IMR-90 (cell line): ENCODE results near the gene SRCIN1. TPM values are rescaled to one million over a fixed set of nuclear protein-coding genes. Genes with fewer than 3 reads are reported as not detected.

Experiments used
- ATAC-seq: fragments of 200-7000 bp; cut with Tn5 transposase; 2 replicates; pipeline ENCODE4 v1.9.1; 2020; ENCODE audit warnings: low read depth, mild to moderate bottlenecking, moderate library complexity
- BruUV-seq: library from RNA; stranded (reverse); fragments of 400-500 nt; replicated peaks from 2 replicates; lab custom pipeline; 2021; lab: Mats Ljungman, UMichigan
- CTCF ChIA-PET: fragments of 300-600 bp; formaldehyde crosslinking; extraction: SDS; loops from one replicate; lab custom pipeline; 2021; ENCODE audit warnings: antibody characterized with exemption; lab: Yijun Ruan, JAX
- POLR2A ChIA-PET: fragments of 300-600 bp; sonication (Branson Sonifier 250); formaldehyde crosslinking; loops from one replicate; lab custom pipeline; 2022; ENCODE audit warnings: antibody characterized with exemption; ENCODE audit not compliant: unreplicated experiment; lab: Charles Lee
- DNase-seq: peaks from one replicate; pipeline ENCODE4 v3.0.0; 2013
- H2AFZ ChIP-seq: replicated peaks from 2 replicates; pipeline ENCODE3; 2013; ENCODE audit warnings: low read length, mild to moderate bottlenecking; ENCODE audit not compliant: poor library complexity
- H2AK5ac ChIP-seq: 2 replicates; pipeline ENCODE4 v1.6.1; 2013; ENCODE audit warnings: low read depth, low read length, inconsistent platforms
- H2AK9ac ChIP-seq: replicated peaks from 2 replicates; pipeline ENCODE3; 2013; ENCODE audit warnings: mild to moderate bottlenecking, low read depth, low read length, moderate library complexity; ENCODE audit not compliant: poor library complexity
- H2BK120ac ChIP-seq: 2 replicates; pipeline ENCODE4 v1.6.1; 2013; ENCODE audit warnings: low read depth, low read length, inconsistent platforms
- H2BK15ac ChIP-seq: 3 replicates; pipeline ENCODE4 v1.6.1; 2013; ENCODE audit warnings: low read depth, low read length, inconsistent platforms
- H2BK20ac ChIP-seq: 2 replicates; pipeline ENCODE4 v1.6.1; 2013; ENCODE audit warnings: low read depth, mild to moderate bottlenecking, inconsistent platforms, low read length, moderate library complexity
- H2BK5ac ChIP-seq: 2 replicates; pipeline ENCODE4 v1.6.1; 2013; ENCODE audit warnings: mild to moderate bottlenecking, low read depth, low read length, inconsistent platforms; ENCODE audit not compliant: poor library complexity, severe bottlenecking
- H3K14ac ChIP-seq: replicated peaks from 2 replicates; pipeline ENCODE4 v1.6.1; 2013; ENCODE audit warnings: low read depth, low read length, inconsistent platforms
- H3K18ac ChIP-seq: 2 replicates; pipeline ENCODE4 v1.6.1; 2013; ENCODE audit warnings: low read depth, low read length, control low read depth
- H3K23ac ChIP-seq: 2 replicates; pipeline ENCODE4 v1.6.1; 2013; ENCODE audit warnings: low read depth, low read length, inconsistent platforms
- H3K27ac ChIP-seq: 2 replicates; pipeline ENCODE4 v1.5.1; 2013; ENCODE audit warnings: mild to moderate bottlenecking, control low read depth, low read length; ENCODE audit not compliant: insufficient read depth
- H3K27me3 ChIP-seq: 2 replicates; pipeline ENCODE4 v1.6.1; 2013; ENCODE audit warnings: low read length; ENCODE audit not compliant: control insufficient read depth, insufficient read depth
- H3K36me3 ChIP-seq: 2 replicates; pipeline ENCODE4 v1.6.1; 2013; ENCODE audit warnings: low read length, mixed read lengths; ENCODE audit not compliant: control insufficient read depth, insufficient read depth
- H3K4ac ChIP-seq: 2 replicates; pipeline ENCODE4 v1.6.1; 2013; ENCODE audit warnings: low read depth, low read length, inconsistent platforms
- H3K4me1 ChIP-seq: 2 replicates; pipeline ENCODE4 v1.6.1; 2013; ENCODE audit warnings: low read length, mixed read lengths; ENCODE audit not compliant: control insufficient read depth, insufficient read depth
- H3K4me2 ChIP-seq: 2 replicates; pipeline ENCODE4 v1.6.1; 2013; ENCODE audit warnings: low read depth, mild to moderate bottlenecking, control low read depth, low read length, moderate library complexity
- H3K4me3 ChIP-seq: 2 replicates; pipeline ENCODE4 v1.5.1; 2013; ENCODE audit warnings: low read depth, mild to moderate bottlenecking, control low read depth, low read length, moderate library complexity; ENCODE audit not compliant: insufficient read depth
- H3K56ac ChIP-seq: 2 replicates; pipeline ENCODE4 v1.6.1; 2013; ENCODE audit warnings: low read length, inconsistent platforms; ENCODE audit not compliant: insufficient read depth; ENCODE audit errors: extremely low read depth
- H3K79me1 ChIP-seq, 2 experiments: 2 replicates each; pipeline ENCODE4 v1.6.1; 2013; ENCODE audit warnings: low read length in 2 of 2, inconsistent platforms in 1 of 2, low read depth in 1 of 2
- H3K9ac ChIP-seq: 2 replicates; pipeline ENCODE4 v1.6.1; 2013; ENCODE audit warnings: low read depth, low read length, control low read depth
- H3K9me1 ChIP-seq: 2 replicates; pipeline ENCODE4 v1.6.1; 2013; ENCODE audit warnings: low read length, inconsistent platforms; ENCODE audit not compliant: insufficient read depth
- H3K9me3 ChIP-seq: 2 replicates; pipeline ENCODE4 v1.6.1; 2013; ENCODE audit warnings: low read length; ENCODE audit not compliant: control insufficient read depth, insufficient read depth
- H4K20me1 ChIP-seq: 2 replicates; pipeline ENCODE4 v1.6.1; 2013; ENCODE audit warnings: low read length, inconsistent platforms; ENCODE audit not compliant: insufficient read depth
- H4K5ac ChIP-seq: 2 replicates; pipeline ENCODE4 v1.6.1; 2013; ENCODE audit warnings: mild to moderate bottlenecking, low read depth, low read length, control low read depth
- H4K8ac ChIP-seq, 2 experiments: 2 replicates each; pipeline ENCODE4 v1.6.1; 2013; ENCODE audit warnings: low read depth in 2 of 2, low read length in 2 of 2, control low read depth in 1 of 2, inconsistent platforms in 1 of 2
- H4K91ac ChIP-seq: 2 replicates; pipeline ENCODE4 v1.6.1; 2013; ENCODE audit warnings: low read depth, low read length, inconsistent platforms; ENCODE audit not compliant: insufficient read depth
- CTCF ChIP-seq: conservative IDR thresholded peaks from 2 replicates; pipeline ENCODE4 v1.5.1; 2012; ENCODE audit warnings: mild to moderate bottlenecking, low read depth, low read length, improper control_type of control experiment
- MAZ ChIP-seq: IDR thresholded peaks from 2 replicates; pipeline ENCODE4 v1.6.1; 2012; ENCODE audit warnings: low read depth, mild to moderate bottlenecking, low read length, improper control_type of control experiment, moderate library complexity, borderline replicate concordance
- NFE2L2 ChIP-seq: fragments of 150-350 bp; IDR thresholded peaks from 2 replicates; pipeline ENCODE4 v1.6.1; 2016; ENCODE audit warnings: low read depth, mild to moderate bottlenecking, low read length
- SMC3 ChIP-seq: fragments of 150-350 bp; IDR thresholded peaks from 2 replicates; pipeline ENCODE4 v1.6.1; 2016; ENCODE audit warnings: low read depth, mild to moderate bottlenecking, antibody characterized with exemption, low read length, moderate library complexity
- WGBS, 2 experiments: methylation state at CpG; one replicate each; pipeline versions ENCODE4 v1.1.5 to v1.1.7; 2013; ENCODE audit warnings: missing lambda C conversion rate in 2 of 2; ENCODE audit not compliant: insufficient read length in 1 of 2; ENCODE audit errors: extremely low coverage in 2 of 2; 5-methylcytosine and 5-hydroxymethylcytosine counted together
- dilution Hi-C: fragments of 300-500 bp; cut with HindIII; formaldehyde crosslinking; loops from one replicate; pipeline ENCODE4 v1.14.3; 2018; ENCODE audit warnings: low sequenced_read_pairs; ENCODE audit not compliant: unreplicated experiment
- in situ Hi-C: fragments of 300-500 bp; cut with MboI; formaldehyde crosslinking; loops from 3 replicates; pipeline ENCODE4 v1.14.3; 2019; ENCODE audit warnings: low sequenced_read_pairs, inconsistent platforms, mixed read lengths
- intact Hi-C: fragments of 100-400 bp; cut with micrococcal nuclease; formaldehyde crosslinking; loops from 2 replicates; pipeline ENCODE4 v1.10.0; 2022
- polyA plus RNA-seq, 3 experiments: library from polyadenylated mRNA; depleted of rRNA; stranded (reverse); fragments of >200 nt; gene quantifications; 2 replicates each; pipeline ENCODE4 v1.2.3, GENCODE V29; 2012; ENCODE audit warnings: low replicate concordance in 1 of 3
- total RNA-seq: library from RNA; depleted of rRNA; stranded (reverse); fragments of >200 nt; gene quantifications from 2 replicates; pipeline ENCODE4 v1.2.3, GENCODE V29; 2012

Gene SRCIN1
- total and polyA plus RNA-seq, 2 of the 4 experiments (the other 2 are of a cell fraction), result not detected

- no peak overlapping the region for H3K4ac ChIP-seq
- H3K4me2 ChIP-seq, result no peak overlapping the region
- H4K8ac ChIP-seq, result no peak overlapping the region
- H4K5ac ChIP-seq, result no peak overlapping the region
- no peaks in the 10 kb centered on the region for H3K9me3 ChIP-seq
- H3K18ac ChIP-seq, result no peak overlapping the region
- no peak overlapping the region for H3K23ac ChIP-seq
- BruUV-seq, result no TSS peak
- H3K27me3 ChIP-seq, result peaks cover 89% of the 10 kb centered on the region
- in situ Hi-C loops (no loop called here), intact Hi-C loops (no loop called here), dilution Hi-C loops (no loop called here)
- no peaks in the 10 kb centered on the region for H3K36me3 ChIP-seq
- H2AFZ ChIP-seq, result no peak overlapping the region
- H3K27ac ChIP-seq, result no peak overlapping the region
- DNase-seq, result no peak
- no peak overlapping the region for H2BK15ac ChIP-seq
- no peak overlapping the region for H3K9ac ChIP-seq
- no peak overlapping the region for H2BK120ac ChIP-seq
- no peak overlapping the region for H2BK20ac ChIP-seq
- H2BK5ac ChIP-seq, result no peak overlapping the region
- H3K79me1 ChIP-seq, result no peaks in the 10 kb centered on the region
- H4K20me1 ChIP-seq, result no peaks in the 10 kb centered on the region; the same call in 1 of the 2 replicates
- no peak for ATAC-seq
- ChIA-PET CTCF (interaction anchor here (1.1 kb wide), 1 partner anchor 80 kb away, joined by 3 read pairs; no protein-coding TSS in a partner anchor), POLR2A (no interaction called here)
- no peak overlapping the region for H2AK5ac ChIP-seq
- no peak overlapping the region for H4K91ac ChIP-seq
- WGBS, 2 experiments, result 64% methylated on average over 9 of the region's 9 CpGs; no CpG with 5 or more reads in 1 of the 2 experiments
- H3K56ac ChIP-seq, result no peak overlapping the region
- H3K14ac ChIP-seq, result no peak overlapping the region
- TF ChIP-seq NFE2L2 (no peak), MAZ (no peak), SMC3 (no peak), CTCF (no peak)
- no peak overlapping the region for H2AK9ac ChIP-seq
- no peak overlapping the region for H3K4me3 ChIP-seq
- no peaks in the 10 kb centered on the region for H3K9me1 ChIP-seq
- H3K4me1 ChIP-seq, result no peaks in the 10 kb centered on the region
These were observed 17.0 kb downstream of the SRCIN1 start for GRCh38 chr17:38588788-38589174.
